K562 (cell line): ENCODE results near the gene ABCA3. TPM values are rescaled to one million over a fixed set of nuclear protein-coding genes. Genes with fewer than 3 reads are reported as not detected.

Experiments used
- AFF4 ChIP-seq: sonication (generic); formaldehyde crosslinking; IDR thresholded peaks from 2 replicates; pipeline ENCODE4 v1.8.0; 2023; ENCODE audit warnings: mild to moderate bottlenecking, missing genetic modification reagents
- CREB3L1 ChIP-seq: fragments of 450-650 bp; IDR thresholded peaks from 2 replicates; pipeline ENCODE4 v1.6.1; 2014; ENCODE audit warnings: low read depth, mild to moderate bottlenecking, moderate library complexity, borderline replicate concordance
- E2F8 ChIP-seq: fragments of 450-650 bp; IDR thresholded peaks from 2 replicates; pipeline ENCODE4 v1.7.1; 2018; ENCODE audit warnings: mild to moderate bottlenecking, low read depth; ENCODE audit not compliant: partially characterized antibody
- FOXP1 ChIP-seq: sonication (generic); formaldehyde crosslinking; IDR thresholded peaks from 2 replicates; pipeline ENCODE4 v1.8.0; 2022; ENCODE audit warnings: mild to moderate bottlenecking, missing genetic modification reagents
- HDAC8 ChIP-seq: fragments of 450-650 bp; IDR thresholded peaks from 2 replicates; pipeline ENCODE4 v1.6.1; 2016; ENCODE audit warnings: mild to moderate bottlenecking, missing genetic modification characterization, moderate library complexity, missing compliant biosample characterization
- MCM5 ChIP-seq: fragments of 450-650 bp; IDR thresholded peaks from 2 replicates; pipeline ENCODE4 v1.6.1; 2016; ENCODE audit warnings: low read depth
- MYC ChIP-seq, 2 experiments: fragments of 250-450 bp in 1 of 2; sonication (Bioruptor Pico) in 1 of 2; IDR thresholded peaks; 2 replicates each; pipeline versions ENCODE4 v1.5.1 to v1.6.1; 2012 to 2021; ENCODE audit warnings: low read depth in 2 of 2, borderline replicate concordance in 1 of 2, improper control_type of control experiment in 1 of 2, low read length in 1 of 2, mild to moderate bottlenecking in 1 of 2, moderate library complexity in 1 of 2
- NR2C1 ChIP-seq, 2 experiments: fragments of 450-650 bp; IDR thresholded peaks; 2 replicates each; pipeline ENCODE4 v1.6.1; 2017; ENCODE audit warnings: mild to moderate bottlenecking in 2 of 2, antibody characterized with exemption in 1 of 2, inconsistent platforms in 1 of 2, missing compliant biosample characterization in 1 of 2, missing genetic modification characterization in 1 of 2
- RHOXF2B ChIP-seq: fragments of 250-450 bp; sonication (Bioruptor Pico); conservative IDR thresholded peaks from 2 replicates; pipeline ENCODE4 v1.5.1; 2021
- RNF2 ChIP-seq: sonication (generic); IDR thresholded peaks from 2 replicates; pipeline ENCODE4 v1.6.1; 2016
- TARDBP ChIP-seq: fragments of 450-650 bp; IDR thresholded peaks from 2 replicates; pipeline ENCODE4 v1.6.1; 2016
- ZBTB1 ChIP-seq: sonication (generic); formaldehyde crosslinking; IDR thresholded peaks from 2 replicates; pipeline ENCODE4 v1.8.1; 2023; ENCODE audit warnings: missing genetic modification reagents, low read depth, mild to moderate bottlenecking, borderline replicate concordance
- ZBTB34 ChIP-seq: fragments of 250-450 bp; sonication (Bioruptor Pico); IDR thresholded peaks from 2 replicates; pipeline ENCODE4 v1.8.0; 2021; ENCODE audit warnings: mild to moderate bottlenecking, moderate library complexity
- ZC3H4 ChIP-seq: sonication (generic); formaldehyde crosslinking; IDR thresholded peaks from 2 replicates; pipeline ENCODE4 v1.9.0; 2021; ENCODE audit warnings: missing genetic modification reagents, borderline replicate concordance
- ZNF134 ChIP-seq: fragments of 250-450 bp; sonication (Bioruptor Pico); conservative IDR thresholded peaks from 2 replicates; pipeline ENCODE4 v1.4.0; 2020
- ZNF274 ChIP-seq: IDR thresholded peaks from 2 replicates; pipeline ENCODE4 v1.6.1; 2011; ENCODE audit warnings: low read depth, mild to moderate bottlenecking, low read length, moderate library complexity, borderline replicate concordance
- polyA plus RNA-seq, 8 experiments: library from polyadenylated mRNA; depleted of rRNA in 4 of 8; stranded (reverse) in 5 of 8; unstranded in 3 of 8; fragments of >200 nt; fragmentation: Nextera tagmentation in 2 of 8; fragmentation: Illumina TruSeq in 1 of 8; extraction: Ambion mirVana in 2 of 8; extraction: Trizol in 1 of 8; gene quantifications; 2 replicates each; pipeline versions ENCODE4 v1.2.1 to v1.2.3, GENCODE V29; 2011 to 2014; ENCODE audit warnings: inconsistent platforms in 1 of 8, missing spikeins in 1 of 8
- total RNA-seq, 7 experiments: library from RNA; depleted of rRNA in 6 of 7; stranded (reverse); fragments of >200 nt in 6 of 7; fragmentation: Illumina TruSeq in 2 of 7; extraction: Trizol in 2 of 7; gene quantifications; 2 replicates each; pipeline versions ENCODE4 v1.2.1 to v1.2.3, GENCODE V29; 2011 to 2021; ENCODE audit warnings: low replicate concordance in 1 of 7

The ABCA3 gene
- total and polyA plus RNA-seq, 9 of the 15 experiments (the other 6 are each of a cell fraction or from before 2014, with no cell fraction given): 0.66 to 23.7 (median 6.9) TPM

- TF ChIP-seq AFF4: peak; percentile 95; the same call in 1 of the 2 replicates
- peak; percentile 99 for TF ChIP-seq FOXP1 (CRISPR knock-in tag)
- peak; percentile 76 for TF ChIP-seq E2F8
- TF ChIP-seq NR2C1 (IDR thresholded peaks at IDR 0.05): peak; percentile 15; the same call in 1 of the 2 replicates
- 0 out of 2 replicates have a peak, but pooled peaks have one; percentile 60 for TF ChIP-seq NR2C1 (tag; IDR thresholded peaks at IDR 0.05)
- peak; percentile 53; the same call in 1 of the 2 replicates for TF ChIP-seq ZNF134 (CRISPR knock-in tag)
- peak; percentile 39; the same call in 1 of the 2 replicates for TF ChIP-seq ZNF274
- no peak for TF ChIP-seq MCM5
- no peak for TF ChIP-seq ZC3H4
- TF ChIP-seq ZBTB1: peak; percentile 78; the same call in 1 of the 2 replicates
- peak; percentile 98 for TF ChIP-seq MYC (IDR thresholded peaks at IDR 0.05; ENCODE audit: low read depth, low read length)
- TF ChIP-seq MYC (CRISPR knock-in tag; IDR thresholded peaks at IDR 0.05; ENCODE audit: borderline replicate concordance, low read depth): peak; percentile 70; the same call in 1 of the 2 replicates
- TF ChIP-seq HDAC8 (tag): peak; percentile 86
- TF ChIP-seq ZBTB34 (CRISPR knock-in tag): 0 out of 2 replicates have a peak, but pooled peaks have one; percentile 47
- TF ChIP-seq RNF2: peak; percentile 98
- TF ChIP-seq CREB3L1: peak; percentile 94
- TF ChIP-seq TARDBP: peak; percentile 92
- 0 out of 2 replicates have a peak, but pooled peaks have one; percentile 49 for TF ChIP-seq RHOXF2B (CRISPR knock-in tag)
Observed at GRCh38 chr16:2340564-2341455, at the start of gene ABCA3 (continued).
